ENCODE results near the gene CTDP1.

The CTDP1 gene

DNA sequence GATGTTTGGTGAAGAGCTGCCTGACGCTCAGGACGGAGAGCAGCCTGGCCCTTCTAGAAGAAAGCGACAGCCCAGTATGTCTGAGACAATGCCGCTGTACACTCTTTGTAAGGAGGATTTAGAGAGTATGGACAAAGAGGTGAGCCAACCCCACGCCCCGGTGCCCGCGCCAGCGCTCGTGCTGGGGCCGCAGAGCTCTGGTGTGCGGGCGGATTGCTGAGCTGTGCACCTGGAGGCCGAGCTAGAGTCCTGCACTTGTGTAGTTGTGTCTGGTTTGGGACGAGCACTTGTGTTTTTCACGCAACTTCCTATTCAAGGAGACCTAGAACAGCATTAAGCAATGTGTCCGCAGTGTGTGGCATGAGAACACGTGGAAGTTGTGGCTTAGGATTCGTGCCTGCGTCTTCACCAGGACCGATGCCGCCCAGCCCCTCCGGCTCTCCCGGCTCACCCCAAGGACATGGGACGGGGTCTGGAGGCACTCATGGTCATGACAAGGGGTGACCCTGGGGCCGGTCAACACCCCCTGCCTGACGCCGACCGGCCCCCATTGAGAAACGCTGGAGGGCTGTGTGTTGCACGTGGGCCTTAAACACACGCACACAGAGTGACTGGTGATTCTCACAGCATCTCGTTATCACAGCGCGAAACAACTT is 49.5 kb downstream of the CTDP1 start:
- no peaks in the 10 kb centered on the region for H3K4me1 ChIP-seq (ENCODE audit: control insufficient read depth, insufficient read depth, low read length)
- H3K9me3 ChIP-seq (ENCODE audit: control insufficient read depth, insufficient read depth, low read depth, low read length), result no peaks in the 10 kb centered on the region; the same call in none of the 2 replicates
- H3K36me3 ChIP-seq (ENCODE audit: control insufficient read depth in 2 of 2, insufficient read depth in 1 of 2, low read length in 2 of 2), result peaks cover 6 to 69% of the 10 kb centered on the region in 2 experiments; a peak in 2 of 3 replicates
- no peak for TF ChIP-seq ZNF530 (tag by site-specific recombination; IDR thresholded peaks at IDR 0.05; ENCODE audit: low read depth)
- TF ChIP-seq ZNF660 (tag by site-specific recombination; IDR thresholded peaks at IDR 0.05), result no peak
- TF ChIP-seq ZNF596 (tag by site-specific recombination; IDR thresholded peaks at IDR 0.05), result no peak
- TF ChIP-seq ZNF529 (tag by site-specific recombination; IDR thresholded peaks at IDR 0.05; ENCODE audit: insufficient replicate concordance), result no peak
- TF ChIP-seq, protein P1, sequence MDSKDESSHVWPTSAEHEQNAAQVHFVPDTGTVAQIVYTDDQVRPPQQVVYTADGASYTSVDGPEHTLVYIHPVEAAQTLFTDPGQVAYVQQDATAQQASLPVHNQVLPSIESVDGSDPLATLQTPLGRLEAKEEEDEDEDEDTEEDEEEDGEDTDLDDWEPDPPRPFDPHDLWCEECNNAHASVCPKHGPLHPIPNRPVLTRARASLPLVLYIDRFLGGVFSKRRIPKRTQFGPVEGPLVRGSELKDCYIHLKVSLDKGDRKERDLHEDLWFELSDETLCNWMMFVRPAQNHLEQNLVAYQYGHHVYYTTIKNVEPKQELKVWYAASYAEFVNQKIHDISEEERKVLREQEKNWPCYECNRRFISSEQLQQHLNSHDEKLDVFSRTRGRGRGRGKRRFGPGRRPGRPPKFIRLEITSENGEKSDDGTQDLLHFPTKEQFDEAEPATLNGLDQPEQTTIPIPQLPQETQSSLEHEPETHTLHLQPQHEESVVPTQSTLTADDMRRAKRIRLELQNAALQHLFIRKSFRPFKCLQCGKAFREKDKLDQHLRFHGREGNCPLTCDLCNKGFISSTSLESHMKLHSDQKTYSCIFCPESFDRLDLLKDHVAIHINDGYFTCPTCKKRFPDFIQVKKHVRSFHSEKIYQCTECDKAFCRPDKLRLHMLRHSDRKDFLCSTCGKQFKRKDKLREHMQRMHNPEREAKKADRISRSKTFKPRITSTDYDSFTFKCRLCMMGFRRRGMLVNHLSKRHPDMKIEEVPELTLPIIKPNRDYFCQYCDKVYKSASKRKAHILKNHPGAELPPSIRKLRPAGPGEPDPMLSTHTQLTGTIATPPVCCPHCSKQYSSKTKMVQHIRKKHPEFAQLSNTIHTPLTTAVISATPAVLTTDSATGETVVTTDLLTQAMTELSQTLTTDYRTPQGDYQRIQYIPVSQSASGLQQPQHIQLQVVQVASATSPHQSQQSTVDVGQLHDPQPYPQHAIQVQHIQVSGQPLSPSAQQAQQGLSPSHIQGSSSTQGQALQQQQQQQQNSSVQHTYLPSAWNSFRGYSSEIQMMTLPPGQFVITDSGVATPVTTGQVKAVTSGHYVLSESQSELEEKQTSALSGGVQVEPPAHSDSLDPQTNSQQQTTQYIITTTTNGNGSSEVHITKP (tag by site-specific recombination; IDR thresholded peaks at IDR 0.05), result no peak
- TF ChIP-seq SCRT1 (tag by site-specific recombination; IDR thresholded peaks at IDR 0.05; ENCODE audit: borderline replicate concordance), result no peak
- TF ChIP-seq, protein P2, sequence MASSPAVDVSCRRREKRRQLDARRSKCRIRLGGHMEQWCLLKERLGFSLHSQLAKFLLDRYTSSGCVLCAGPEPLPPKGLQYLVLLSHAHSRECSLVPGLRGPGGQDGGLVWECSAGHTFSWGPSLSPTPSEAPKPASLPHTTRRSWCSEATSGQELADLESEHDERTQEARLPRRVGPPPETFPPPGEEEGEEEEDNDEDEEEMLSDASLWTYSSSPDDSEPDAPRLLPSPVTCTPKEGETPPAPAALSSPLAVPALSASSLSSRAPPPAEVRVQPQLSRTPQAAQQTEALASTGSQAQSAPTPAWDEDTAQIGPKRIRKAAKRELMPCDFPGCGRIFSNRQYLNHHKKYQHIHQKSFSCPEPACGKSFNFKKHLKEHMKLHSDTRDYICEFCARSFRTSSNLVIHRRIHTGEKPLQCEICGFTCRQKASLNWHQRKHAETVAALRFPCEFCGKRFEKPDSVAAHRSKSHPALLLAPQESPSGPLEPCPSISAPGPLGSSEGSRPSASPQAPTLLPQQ (tag by site-specific recombination; IDR thresholded peaks at IDR 0.05), result no peak
- no peak for TF ChIP-seq ZNF23 (tag by site-specific recombination; IDR thresholded peaks at IDR 0.05; ENCODE audit: borderline replicate concordance)
- TF ChIP-seq ZNF391 (tag by site-specific recombination; IDR thresholded peaks at IDR 0.05; ENCODE audit: borderline replicate concordance, low read depth), result no peak
- TF ChIP-seq ZNF776 (tag by site-specific recombination; IDR thresholded peaks at IDR 0.05; ENCODE audit: borderline replicate concordance), result no peak
- TF ChIP-seq, protein P3, sequence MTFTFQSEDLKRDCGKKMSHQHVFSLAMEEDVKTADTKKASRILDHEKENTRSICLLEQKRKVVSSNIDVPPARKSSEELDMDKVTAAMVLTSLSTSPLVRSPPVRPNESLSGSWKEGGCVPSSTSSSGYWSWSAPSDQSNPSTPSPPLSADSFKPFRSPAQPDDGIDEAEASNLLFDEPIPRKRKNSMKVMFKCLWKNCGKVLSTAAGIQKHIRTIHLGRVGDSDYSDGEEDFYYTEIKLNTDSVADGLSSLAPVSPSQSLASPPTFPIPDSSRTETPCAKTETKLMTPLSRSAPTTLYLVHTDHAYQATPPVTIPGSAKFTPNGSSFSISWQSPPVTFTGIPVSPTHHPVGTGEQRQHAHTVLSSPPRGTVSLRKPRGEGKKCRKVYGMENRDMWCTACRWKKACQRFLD (tag by site-specific recombination; IDR thresholded peaks at IDR 0.05), result no peak
- TF ChIP-seq, protein P4, sequence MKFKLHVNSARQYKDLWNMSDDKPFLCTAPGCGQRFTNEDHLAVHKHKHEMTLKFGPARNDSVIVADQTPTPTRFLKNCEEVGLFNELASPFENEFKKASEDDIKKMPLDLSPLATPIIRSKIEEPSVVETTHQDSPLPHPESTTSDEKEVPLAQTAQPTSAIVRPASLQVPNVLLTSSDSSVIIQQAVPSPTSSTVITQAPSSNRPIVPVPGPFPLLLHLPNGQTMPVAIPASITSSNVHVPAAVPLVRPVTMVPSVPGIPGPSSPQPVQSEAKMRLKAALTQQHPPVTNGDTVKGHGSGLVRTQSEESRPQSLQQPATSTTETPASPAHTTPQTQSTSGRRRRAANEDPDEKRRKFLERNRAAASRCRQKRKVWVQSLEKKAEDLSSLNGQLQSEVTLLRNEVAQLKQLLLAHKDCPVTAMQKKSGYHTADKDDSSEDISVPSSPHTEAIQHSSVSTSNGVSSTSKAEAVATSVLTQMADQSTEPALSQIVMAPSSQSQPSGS (tag by site-specific recombination; IDR thresholded peaks at IDR 0.05; ENCODE audit: low read depth), result no peak
- no peak for TF ChIP-seq WT1 (tag by site-specific recombination; IDR thresholded peaks at IDR 0.05)
- TF ChIP-seq, protein P5, sequence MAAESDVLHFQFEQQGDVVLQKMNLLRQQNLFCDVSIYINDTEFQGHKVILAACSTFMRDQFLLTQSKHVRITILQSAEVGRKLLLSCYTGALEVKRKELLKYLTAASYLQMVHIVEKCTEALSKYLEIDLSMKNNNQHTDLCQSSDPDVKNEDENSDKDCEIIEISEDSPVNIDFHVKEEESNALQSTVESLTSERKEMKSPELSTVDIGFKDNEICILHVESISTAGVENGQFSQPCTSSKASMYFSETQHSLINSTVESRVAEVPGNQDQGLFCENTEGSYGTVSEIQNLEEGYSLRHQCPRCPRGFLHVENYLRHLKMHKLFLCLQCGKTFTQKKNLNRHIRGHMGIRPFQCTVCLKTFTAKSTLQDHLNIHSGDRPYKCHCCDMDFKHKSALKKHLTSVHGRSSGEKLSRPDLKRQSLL (tag by site-specific recombination; IDR thresholded peaks at IDR 0.05), result no peak
- no peak for TF ChIP-seq HOXD13 (CRISPR knock-in tag; IDR thresholded peaks at IDR 0.05; ENCODE audit: borderline replicate concordance)
- no peak for TF ChIP-seq ZBTB48 (tag by site-specific recombination; IDR thresholded peaks at IDR 0.05)
- TF ChIP-seq, protein P6, sequence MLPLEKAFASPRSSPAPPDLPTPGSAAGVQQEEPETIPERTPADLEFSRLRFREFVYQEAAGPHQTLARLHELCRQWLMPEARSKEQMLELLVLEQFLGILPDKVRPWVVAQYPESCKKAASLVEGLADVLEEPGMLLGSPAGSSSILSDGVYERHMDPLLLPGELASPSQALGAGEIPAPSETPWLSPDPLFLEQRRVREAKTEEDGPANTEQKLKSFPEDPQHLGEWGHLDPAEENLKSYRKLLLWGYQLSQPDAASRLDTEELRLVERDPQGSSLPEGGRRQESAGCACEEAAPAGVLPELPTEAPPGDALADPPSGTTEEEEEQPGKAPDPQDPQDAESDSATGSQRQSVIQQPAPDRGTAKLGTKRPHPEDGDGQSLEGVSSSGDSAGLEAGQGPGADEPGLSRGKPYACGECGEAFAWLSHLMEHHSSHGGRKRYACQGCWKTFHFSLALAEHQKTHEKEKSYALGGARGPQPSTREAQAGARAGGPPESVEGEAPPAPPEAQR (tag by site-specific recombination; IDR thresholded peaks at IDR 0.05), result no peak
- TF ChIP-seq, protein P7, sequence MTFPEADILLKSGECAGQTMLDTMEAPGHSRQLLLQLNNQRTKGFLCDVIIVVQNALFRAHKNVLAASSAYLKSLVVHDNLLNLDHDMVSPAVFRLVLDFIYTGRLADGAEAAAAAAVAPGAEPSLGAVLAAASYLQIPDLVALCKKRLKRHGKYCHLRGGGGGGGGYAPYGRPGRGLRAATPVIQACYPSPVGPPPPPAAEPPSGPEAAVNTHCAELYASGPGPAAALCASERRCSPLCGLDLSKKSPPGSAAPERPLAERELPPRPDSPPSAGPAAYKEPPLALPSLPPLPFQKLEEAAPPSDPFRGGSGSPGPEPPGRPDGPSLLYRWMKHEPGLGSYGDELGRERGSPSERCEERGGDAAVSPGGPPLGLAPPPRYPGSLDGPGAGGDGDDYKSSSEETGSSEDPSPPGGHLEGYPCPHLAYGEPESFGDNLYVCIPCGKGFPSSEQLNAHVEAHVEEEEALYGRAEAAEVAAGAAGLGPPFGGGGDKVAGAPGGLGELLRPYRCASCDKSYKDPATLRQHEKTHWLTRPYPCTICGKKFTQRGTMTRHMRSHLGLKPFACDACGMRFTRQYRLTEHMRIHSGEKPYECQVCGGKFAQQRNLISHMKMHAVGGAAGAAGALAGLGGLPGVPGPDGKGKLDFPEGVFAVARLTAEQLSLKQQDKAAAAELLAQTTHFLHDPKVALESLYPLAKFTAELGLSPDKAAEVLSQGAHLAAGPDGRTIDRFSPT (tag by site-specific recombination; IDR thresholded peaks at IDR 0.05), result no peak
- no peak for TF ChIP-seq ZSCAN30 (tag by site-specific recombination; IDR thresholded peaks at IDR 0.05)
- ChIA-PET POLR2A (interaction anchor here (1.2 kb wide), 1 partner anchor 8 kb away, joined by 3 read pairs; no protein-coding TSS in a partner anchor), CTCF (no interaction called here)
- H3K27ac ChIP-seq (ENCODE audit: extremely low read depth, low read depth, low read length), result no peak overlapping the region
- no peak overlapping the region for H3K4me3 ChIP-seq (ENCODE audit: low read depth, low read length)

Measured in HEK293 (cell line).